Activated CD8-positive, alpha-beta memory T cell treated with anti-CD3 and anti-CD28 coated beads, Interleukin-2, amount 50 U/mL, for 4 hours (primary cell): ENCODE results near the gene OXGR1.
"Not testable (repeated sequence)": the region's sequence is repeated elsewhere in the genome, so short reads cannot be mapped to it uniquely, and the experiment has no call there.

Experiments
- DNase-seq: peaks from one replicate; pipeline ENCODE4 v3.0.0-alpha.2; 2020

OXGR1 gene

GRCh38 chr13:96994017-96994857, at the start of gene OXGR1:
OXGR1 (minus strand) TSS chr13:96994476; CDS start chr13:96987759, 6,717 bp downstream.
- DNase-seq, result no peak

DNA sequence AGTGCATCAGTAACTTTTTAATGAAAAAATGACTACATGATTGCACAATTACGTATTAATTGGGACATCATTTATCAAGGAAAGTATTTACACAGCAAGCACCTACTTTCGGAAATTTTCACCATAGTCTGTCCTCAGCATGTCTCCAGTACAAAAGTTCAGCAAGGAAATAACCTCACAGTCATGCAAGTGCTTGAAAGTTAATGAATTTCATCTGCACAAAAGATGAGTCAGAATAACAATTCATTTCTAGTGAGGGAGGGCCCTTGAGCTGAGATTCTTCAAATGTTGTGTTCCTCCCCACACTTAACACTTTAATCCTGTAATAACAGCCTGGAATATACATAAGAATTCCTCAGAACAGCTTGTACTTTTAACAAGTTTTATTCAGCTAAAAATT, 49.0 kb upstream of the OXGR1 start:
- DNase-seq, result no peak

DNA sequence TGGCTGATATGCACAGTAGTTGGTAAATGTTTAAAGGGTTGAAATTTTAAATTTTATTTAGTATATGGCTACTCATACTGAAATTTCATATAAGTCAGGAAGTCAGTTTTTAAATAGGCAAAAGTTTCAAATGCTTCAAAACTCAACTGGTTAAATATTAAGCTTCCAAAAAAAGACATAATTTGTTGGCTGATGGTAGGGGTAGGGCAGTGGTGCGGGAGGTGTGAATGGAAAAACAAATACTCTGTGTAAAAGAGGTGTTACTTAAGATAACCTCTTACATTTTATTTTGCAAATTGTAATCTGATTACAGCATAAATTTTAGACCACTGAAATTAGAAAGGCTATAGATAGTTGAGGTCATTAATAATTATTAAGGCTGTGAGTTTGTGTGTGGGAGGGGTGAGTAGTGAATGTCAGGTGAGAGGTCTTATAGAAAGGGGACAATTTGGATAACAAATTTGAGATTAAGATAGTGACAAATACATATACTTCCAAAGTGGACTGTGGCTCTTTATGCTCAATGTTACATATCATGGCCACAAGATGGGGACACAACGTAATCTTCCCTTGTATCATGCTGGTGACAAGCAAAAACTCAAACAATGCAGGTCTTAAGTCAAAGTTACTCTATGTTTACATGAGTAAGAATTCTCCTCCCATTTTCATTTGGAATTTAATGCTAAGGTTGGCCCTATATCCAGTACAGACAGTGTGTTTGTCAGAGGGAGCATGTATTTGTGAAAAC, 36.6 kb upstream of the OXGR1 start:
- no peak for DNase-seq

GRCh38 chr13:97028441-97029299, 34.4 kb upstream of the OXGR1 start:
- DNase-seq, result peak; percentile 46

DNA sequence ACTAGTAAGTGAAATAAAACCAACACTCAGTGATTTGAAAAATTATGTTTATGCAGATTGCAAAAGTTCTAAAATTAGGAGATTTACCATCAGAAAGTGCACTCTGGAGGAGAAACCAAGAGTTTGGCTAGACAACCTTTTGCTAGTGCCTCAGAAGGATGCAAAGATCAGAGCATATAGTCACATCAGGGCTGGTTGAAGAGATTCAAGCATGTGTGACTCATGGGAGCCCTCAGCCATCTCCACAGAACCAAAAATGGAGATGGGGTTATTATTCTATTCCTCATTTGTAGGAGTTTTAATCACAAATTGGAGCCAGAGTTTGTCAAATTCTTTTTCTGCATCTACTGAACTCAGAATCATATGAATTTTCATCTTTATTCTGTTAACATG, 32.9 kb upstream of the OXGR1 start:
- DNase-seq, result no peak

DNA sequence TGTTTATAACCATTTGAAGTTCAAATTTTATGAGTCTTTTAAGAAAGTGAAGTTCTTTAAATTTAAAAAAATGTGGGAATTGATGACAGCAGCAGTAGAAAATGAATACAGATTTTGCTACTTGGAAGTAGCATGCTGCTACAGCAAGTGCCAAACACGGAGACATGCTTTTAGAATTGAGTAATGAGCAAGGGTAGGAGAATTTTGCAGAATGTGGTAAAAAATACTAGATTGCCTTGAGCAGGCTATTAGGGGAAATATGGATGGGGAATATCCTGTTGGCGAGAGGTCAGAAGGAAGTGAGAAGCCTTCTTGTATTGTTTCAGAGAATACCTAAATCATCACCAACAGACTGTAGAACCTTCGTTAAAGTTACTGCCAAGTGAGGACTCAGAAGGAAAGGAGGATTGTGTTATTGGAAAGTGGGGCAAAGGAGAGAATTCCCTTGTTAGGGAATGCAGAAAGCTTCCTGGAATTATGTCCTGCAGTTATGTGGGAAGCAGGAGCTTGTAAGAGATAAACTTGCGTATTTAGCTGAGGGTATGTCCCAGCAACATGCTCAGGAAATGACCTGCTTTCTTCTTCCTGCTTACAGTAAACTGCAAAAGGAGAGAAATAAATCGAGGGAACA, 32.4 kb upstream of the OXGR1 start:
- DNase-seq, result no peak

DNA sequence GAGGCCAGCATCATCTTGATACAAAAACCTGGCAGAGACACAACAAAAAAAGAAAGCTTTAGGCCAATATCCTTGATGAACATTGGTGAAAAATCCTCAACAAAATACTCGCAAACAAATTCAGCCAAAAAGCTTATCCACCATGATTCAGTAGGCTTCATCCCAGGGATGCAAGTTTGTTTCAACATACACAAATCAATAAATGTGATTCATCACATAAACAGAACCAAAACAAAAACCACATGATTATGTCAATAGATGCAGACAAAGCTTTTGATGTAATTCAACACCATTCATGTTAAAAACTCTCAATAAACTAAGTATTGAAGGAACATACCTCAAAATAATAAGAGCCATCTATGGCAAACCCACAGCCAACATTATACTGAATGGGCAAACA, 29.5 kb upstream of the OXGR1 start:
- not testable (repeated sequence) for DNase-seq

- no peak for DNase-seq
Measured at GRCh38 chr13:97023117-97023516, 28.8 kb upstream of the OXGR1 start.

GRCh38 chr13:97021241-97021640, 27.0 kb upstream of the OXGR1 start:
- no peak for DNase-seq

GRCh38 chr13:97020689-97021240, 26.5 kb upstream of the OXGR1 start:
- no peak for DNase-seq

GRCh38 chr13:97020194-97020593, 25.9 kb upstream of the OXGR1 start:
- no peak for DNase-seq

DNA sequence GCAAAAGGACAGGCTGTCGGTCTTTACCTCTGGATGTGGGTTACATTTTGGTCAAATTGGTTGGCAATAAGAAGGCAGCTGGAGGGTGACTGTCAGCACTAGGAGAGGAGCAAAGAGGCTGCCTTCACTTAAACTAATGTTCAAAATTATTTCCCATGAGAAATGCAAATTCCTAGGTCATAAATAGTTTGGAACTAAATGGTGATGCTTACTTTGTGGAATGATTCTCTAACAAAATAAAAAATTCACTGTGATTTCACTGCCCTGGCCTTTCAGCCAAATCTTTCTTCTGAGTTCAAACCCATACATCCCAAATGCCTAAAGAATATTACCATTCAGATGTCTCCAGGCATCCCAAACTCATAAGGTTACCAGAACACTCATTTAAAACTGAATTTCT, 25.0 kb upstream of the OXGR1 start:
- no peak for DNase-seq

DNA sequence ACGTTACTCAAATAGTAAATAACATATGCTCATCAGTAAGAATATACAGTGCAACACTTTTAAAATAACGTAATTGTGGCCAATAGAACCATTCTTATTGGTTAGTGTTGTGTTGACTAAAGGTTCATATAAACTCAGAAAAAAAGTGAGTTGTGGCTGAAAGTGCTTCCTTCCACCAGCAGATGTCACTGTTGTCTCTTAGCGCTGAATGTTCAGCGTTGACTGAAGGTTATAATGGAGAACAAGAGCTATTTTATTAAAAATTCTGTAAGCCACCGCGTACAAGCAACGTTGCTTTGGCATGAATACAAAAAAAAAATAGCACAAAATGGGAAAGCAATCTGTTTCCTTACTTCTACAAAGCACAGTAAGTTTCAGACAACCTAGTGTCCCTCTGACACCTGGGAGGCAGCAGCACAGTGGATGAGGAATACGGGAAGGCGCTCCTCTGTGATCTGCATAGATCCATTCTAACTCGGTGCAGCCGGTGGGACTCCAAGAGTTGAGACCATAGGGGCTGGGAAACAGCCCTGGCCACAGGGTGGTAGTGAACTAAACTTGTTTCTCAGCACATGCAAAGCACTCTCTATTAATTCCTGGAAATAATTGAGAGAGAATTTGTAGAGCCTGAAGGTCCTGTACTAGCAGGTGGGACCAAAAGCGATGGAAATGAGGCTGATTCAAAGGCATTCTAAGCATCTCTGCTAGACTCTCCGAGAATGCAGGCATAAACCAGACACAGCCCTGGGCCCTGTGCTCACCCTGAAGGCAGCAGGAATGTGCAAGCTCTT, 23.9 kb upstream of the OXGR1 start:
- DNase-seq, result peak; percentile 19

GRCh38 chr13:97017322-97017721, 23.0 kb upstream of the OXGR1 start:
- DNase-seq, result no peak

GRCh38 chr13:97015661-97016350, 21.5 kb upstream of the OXGR1 start:
- no peak for DNase-seq

DNA sequence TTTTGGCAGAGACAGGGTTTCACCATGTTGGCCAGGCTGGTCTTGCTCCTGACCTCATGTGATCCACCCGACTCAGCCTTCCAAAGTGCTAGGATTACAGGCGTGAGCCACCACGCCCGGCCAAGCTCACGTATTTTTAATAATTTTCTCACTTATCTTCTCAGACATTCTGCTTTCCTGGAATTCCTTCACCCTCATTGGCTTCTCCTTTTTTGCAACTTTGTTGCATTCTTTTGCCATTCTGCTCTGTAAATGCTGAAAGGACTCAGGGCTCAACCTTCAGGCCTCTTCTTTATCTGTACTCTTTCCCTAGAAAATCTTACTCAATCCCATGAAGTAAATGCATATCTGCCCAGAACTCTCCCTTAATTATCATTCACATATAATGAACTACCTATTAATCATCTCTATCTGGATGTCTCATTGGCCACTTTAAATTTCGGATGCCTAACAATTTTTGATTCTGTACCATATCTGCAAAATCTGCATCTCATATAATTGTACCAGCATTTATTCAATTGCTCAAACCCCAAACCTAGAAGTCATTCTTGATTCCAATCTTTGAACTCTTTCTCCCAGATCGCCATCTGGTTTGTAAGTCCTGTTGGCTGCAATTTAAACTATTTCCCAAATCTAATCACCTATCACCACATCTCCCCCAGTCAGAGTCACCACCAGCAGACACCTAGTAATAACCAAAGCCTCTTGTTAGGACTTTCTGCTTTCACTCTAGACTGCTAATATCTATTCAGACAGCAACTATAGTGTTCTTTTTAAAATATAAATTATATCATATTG, 18.2 kb upstream of the OXGR1 start:
- no peak for DNase-seq

DNA sequence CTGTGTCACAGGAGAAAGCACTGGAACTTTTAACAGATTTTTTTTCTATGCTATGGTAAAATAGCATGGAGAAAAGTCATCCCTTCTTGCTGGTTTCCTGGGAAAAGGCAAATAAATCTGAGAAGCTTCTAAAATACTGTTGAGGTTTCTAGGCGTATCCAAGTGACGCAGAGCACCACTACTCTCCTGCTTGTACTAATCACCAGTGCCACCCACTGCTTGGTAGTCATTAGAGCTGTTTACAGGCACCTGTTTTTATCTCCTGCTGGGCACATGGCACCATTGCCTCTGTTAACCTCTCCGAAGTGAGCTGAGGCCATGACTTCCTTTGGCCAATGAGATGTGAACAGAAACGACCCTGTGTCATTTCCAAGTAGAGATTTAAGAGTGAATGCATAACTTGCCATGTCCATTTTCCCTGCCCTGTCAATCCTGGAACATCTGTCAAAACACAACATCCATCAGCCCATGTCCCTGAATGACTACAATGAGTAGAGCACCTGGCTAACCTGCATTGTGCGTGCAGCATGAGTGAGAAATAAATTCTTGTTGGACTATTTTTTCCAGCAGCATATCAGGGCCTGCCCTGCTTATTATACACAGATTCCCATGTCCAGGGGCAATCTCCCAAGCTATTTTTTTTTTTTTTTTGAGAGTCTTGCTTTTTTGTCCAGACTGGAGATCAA, 17.3 kb upstream of the OXGR1 start:
- DNase-seq, result no peak

DNA sequence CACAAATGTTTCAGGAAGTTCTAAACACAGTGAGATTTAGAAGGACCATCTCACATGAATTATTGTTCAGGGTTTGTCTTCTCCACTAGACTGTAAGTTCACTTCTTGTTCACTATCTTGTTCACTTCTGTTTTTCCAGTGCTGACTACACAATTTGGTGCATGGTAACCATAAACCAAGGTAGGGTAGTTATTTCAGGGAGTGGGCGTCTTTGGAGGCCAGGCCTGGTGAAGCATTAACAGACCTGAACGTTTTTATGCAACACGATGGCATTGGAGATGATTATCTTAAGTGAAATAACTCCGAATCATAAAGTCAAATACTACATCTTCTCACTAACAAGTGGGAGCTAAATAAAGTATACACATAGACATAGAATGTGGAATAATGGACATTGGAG, 14.4 kb upstream of the OXGR1 start:
- DNase-seq, result no peak

DNA sequence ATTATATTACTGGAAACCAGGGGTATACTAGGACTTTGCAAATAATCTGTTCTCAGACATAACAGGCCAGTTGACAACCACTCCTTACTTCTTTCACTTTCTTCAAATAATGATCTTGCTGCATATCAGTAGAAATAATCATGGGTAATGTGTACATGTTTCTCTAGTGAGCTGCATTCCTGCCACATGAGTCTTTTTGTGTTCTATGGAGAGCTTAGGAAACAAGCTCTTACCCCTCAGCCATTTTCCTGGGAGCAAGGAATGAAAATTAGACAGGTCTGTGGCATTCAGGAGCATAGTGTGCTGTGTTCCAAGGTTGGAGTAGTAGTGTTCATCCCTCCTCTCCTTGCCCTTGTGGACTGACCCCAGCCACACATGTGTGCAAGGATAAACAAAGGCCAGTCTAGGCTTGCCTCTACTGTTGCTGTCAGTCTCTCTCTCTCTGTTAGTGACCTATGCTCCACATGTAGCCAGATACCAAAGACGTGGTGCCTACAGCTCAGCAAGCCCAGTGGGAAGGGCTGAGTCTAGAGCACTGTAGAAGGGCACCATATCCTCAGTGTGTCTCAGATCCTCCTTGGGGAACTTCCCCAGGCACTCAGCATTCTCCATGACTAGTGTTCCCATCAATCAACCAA, 11.5 kb upstream of the OXGR1 start:
- no peak for DNase-seq
